ENCODE data around the gene ZNF423.
"Not testable (repeated sequence)": the region's sequence is repeated elsewhere in the genome, so short reads cannot be mapped to it uniquely, and the experiment has no call there.

Gene ZNF423

GRCh38 chr16:49690778-49691177 is 165.1 kb downstream of the ZNF423 start:
- no peak for DNase-seq

GRCh38 chr16:49688036-49688697 is 167.7 kb downstream of the ZNF423 start:
- no peak for DNase-seq

GRCh38 chr16:49687476-49688002 is 168.4 kb downstream of the ZNF423 start:
- DNase-seq = no peak

- DNase-seq = no peak
Measured at GRCh38 chr16:49684696-49685095, 171.2 kb downstream of the ZNF423 start.

GRCh38 chr16:49682577-49683165 is 173.2 kb downstream of the ZNF423 start:
- no peak for DNase-seq

DNA sequence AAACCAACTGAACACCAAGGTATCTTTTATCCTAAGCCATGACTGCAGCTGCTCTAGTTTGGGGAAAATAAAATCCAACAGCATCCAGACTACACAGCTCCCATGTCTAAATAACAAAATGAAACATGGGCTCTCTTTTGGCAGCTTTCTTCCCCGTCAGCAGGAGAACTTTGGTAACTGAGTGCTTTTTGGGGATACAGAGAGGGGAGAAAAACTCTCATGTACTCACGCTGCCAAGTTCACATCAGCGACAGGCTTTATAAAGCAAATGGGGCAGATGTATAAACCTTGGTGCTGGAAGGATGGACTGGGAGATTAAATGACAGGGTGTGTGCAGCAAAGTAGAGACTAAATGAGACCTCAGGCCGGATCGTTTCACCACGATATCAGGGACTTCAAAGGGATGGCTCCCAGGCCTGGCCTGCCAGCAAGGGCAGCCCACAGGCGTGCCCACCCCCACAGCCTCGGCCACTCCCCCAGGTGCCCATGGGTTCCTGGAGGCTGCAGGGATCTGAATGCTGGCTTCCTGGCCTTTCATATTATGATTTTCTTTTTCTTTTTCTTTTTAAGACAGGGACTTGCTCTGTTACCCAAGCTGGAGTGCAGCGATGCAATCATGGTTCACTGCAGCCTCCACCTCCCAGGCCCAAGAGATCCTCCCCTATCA is 174.6 kb downstream of the ZNF423 start:
- no peak for DNase-seq

GRCh38 chr16:49679095-49679494 is 176.8 kb downstream of the ZNF423 start:
- no peak for DNase-seq

- DNase-seq = not testable (repeated sequence)
Measured at GRCh38 chr16:49677661-49678060, 178.3 kb downstream of the ZNF423 start.

DNA sequence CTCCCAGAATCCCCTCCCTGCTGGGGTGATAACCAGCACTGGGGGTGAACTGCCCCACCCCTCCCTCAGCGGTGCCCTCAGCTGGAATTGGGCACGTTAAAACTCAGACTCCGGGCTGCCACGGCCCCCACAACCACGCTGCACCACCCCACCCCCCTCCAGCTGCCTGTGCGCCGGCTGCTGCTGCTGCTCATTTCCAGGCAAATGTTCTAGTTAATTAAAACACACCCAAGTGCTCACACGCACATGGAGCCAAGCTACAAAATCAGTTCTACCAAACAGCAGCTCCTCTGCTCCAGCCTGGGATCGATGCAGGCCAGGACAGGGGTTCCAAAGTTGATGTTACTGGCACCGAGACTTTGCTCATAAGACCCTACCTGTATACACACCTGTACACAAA is 180.5 kb downstream of the ZNF423 start:
- no peak for DNase-seq

DNA sequence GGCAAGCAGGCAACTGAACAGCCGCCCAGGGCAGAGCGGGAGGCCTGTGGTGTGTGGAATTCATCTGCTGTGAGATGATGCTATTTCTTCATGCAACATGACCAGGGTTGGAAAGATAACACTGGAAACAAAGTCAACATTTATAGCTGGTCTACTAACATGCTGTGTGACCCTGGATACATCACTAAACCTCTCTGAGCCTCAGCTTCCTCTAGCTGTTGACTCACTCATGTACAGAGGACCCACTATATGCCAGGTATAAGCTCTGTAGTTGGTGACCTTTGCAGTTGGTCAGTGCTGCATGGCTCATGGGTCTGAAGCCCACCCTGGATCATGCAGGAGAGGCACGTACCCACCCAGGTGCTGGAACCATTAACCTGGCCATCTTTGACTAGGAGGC is 180.9 kb downstream of the ZNF423 start:
- no peak for DNase-seq

DNA sequence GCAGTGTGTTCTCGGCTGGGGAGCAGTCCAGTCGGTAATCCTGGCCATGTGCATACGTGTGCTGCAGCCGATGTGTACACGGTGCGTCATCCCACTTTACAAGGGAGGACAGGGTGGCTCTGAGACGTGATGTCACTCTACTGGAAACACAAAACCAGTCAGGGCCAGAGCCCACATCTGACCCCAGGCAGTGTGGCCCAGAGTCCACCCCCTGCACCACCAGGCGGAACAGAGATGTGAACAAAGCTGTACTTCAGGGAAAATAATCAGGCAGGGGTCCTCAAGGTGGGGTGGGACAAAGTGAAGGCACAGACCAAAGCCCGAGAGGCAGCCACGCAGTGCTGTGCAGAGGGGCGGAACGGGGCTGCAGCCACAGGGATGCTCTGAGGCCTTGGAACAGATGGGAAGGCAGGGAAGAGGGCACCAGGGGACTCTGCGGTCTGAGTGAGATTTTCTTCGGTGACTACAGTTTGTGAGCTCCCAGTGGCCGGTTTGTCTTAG is 181.5 kb downstream of the ZNF423 start:
- DNase-seq = no peak

GRCh38 chr16:49673442-49673841 is 182.5 kb downstream of the ZNF423 start:
- DNase-seq = no peak

- no peak for DNase-seq
Measured at GRCh38 chr16:49672753-49673152, 183.2 kb downstream of the ZNF423 start.

DNA sequence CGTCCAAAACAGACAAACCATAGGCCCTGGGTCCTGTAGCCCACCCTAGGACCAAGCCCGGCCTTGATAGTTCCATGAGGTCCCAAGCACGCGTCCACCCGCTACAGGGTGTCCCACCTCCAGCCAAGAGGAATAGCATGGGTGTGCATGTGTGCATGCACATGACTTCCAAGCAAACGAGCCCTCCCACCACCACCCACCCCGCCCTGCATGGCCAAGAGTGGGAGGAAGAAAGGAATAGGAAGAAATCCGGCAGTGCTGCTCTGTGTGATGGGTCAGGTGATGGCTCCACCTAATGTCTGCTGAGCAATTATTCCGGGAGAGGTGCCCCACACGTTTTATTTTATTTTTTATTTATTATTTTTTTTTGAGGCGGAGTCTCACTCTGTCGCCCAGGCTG is 184.6 kb downstream of the ZNF423 start:
- no peak for DNase-seq

DNA sequence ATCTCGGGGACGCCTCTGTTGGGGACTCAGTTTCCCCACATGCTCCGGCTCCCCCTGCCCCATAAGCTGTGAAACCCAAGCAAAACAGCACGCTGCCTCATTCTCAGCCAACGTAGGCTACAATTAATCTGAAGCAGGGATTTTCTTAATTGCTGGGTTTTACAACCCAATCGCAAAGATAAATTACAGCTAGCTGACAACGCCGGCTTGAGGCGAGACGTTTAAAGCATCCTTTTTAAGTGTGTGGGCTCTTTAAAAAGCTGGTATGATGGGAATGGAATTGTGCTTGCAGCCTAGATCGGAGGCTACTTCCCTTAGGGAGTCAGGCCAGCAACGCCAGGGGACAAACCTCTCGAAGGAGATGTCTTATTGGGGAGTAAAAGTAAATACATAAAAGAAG is 185.3 kb downstream of the ZNF423 start:
- no peak for DNase-seq

- DNase-seq = no peak
Measured at GRCh38 chr16:49665482-49666230, 190.3 kb downstream of the ZNF423 start.

GRCh38 chr16:49664221-49665215 is 191.4 kb downstream of the ZNF423 start:
- DNase-seq = no peak

DNA sequence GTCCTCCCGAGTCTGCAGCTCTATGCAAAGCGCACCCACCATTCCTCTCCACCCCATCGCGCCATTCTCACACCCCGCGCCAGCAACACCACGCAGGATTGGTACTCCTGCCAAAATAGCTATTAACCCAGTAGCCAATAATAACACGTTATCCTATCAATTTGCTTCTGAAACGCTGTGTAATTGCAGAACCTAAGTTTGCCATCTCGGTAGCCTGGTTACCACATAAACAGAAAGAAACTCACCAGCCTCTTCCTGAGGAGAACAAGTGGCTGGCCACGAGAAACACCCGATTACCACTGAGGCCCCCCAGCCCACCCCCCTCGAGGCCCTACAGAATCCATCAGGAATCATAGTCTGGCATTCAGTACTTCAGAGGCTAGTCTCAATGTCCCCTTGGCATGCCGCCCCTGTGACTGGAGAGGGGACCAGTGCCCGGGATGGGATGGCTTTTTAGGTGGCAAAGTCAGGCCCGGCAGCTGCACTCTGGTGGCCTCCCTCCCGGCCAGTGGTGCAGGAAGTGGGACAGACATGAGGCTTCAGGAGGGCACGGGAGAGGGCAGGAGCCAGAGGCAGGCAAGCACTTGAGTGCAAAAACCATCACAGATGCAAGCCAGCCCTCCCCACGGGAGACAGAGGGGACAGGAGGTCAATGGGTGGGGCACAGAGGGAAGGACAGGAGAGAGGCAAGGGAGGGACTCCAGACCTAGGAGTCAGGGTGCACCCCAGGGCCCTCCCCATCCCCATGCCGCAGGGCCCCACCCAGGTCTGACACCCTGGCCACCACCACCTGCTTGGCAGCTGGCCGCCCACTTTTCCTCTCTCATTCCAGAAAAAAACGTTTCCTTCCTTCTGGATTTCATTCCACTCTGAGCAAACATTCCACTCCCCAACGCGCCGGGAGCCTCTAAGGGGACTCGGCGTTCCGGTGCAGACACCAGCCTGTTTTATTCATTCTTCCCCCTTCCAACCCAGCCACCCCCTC is 192.5 kb downstream of the ZNF423 start:
- DNase-seq = no peak

DNA sequence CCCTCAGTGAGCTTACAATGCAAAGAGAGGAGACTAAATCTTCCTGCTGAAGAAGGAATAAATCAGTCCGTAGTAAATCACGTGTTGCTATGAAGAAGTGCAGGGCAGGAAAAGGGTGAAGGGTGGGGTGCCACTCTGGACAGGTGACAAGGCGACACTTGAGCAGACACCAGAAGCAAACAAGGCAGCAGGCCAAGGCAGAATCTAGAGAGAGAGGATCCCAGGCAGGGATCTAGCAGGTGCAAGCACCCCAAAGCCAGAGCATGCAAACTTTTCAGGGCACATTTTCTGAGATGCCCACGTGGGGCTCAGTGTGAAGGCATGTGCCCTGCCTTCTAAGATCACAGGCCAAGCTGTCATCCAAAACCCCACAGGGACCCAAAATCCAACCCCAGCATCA is 193.3 kb downstream of the ZNF423 start:
- no peak for DNase-seq

DNA sequence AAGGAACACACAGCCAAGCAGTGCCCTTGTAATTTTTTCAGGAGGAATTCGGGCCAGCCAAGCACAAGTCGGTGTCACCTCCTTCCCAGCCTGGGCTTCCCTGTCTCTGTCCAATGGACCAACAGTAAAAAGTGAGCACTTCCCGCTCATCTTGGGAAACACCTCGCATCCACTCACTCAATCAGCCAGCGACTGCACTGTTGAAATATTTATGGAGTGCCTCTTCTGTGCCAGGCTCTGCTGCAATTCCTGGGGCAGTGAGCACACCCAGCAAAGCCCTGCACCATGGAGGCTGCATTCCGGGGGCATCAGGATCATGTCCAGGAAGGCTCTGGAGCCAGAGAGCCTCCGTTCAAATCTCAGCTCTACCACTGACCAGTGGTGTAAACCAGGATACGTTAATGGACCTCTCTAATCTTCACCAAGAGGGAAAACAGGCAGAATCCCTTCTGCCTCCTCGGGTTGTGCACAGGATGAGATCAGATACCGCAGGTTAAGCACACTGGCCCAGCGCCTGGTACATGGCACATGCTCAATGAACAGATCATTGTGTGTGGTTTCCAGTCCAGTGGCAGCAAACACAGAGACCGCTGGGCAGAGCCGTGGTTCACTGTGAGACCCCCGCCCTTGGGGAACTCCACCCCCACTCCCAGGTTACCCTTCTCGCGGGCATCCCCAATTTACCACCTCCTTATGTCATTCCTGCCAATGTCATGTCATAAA is 194.3 kb downstream of the ZNF423 start:
- DNase-seq = no peak

Data from SHP77 treated with DMSO at 0.1 percent for 48 hours (cell line).